Thoracic aorta (tissue), 2 donors: ENCODE results near the gene AUNIP. TPM values are rescaled to one million over a fixed set of nuclear protein-coding genes. Genes with fewer than 3 reads are reported as not detected.

Experiments
- ATAC-seq: fragments of 150-250 bp; one replicate; pipeline ENCODE4 v1.8.0; 2017; ENCODE audit warnings: low read depth; ENCODE audit not compliant: insufficient number of reproducible peaks, low FRiP score
- DNase-seq: peaks from one replicate; pipeline ENCODE4 v3.0.0-alpha.2; 2020; ENCODE audit warnings: low spot score
- H3K27ac ChIP-seq, 2 donors: fragments of 200-600 bp; sonication (generic); 1 replicate in 1 of 2; 2 replicates in 1 of 2; pipeline ENCODE4 v1.5.1; 2016; ENCODE audit warnings: mild to moderate bottlenecking in 2 of 2, moderate library complexity in 2 of 2
- H3K27me3 ChIP-seq: fragments of 200-600 bp; sonication (generic); replicated peaks from 2 replicates; pipeline ENCODE4 v1.6.0; 2016; ENCODE audit warnings: mild to moderate bottlenecking; ENCODE audit not compliant: insufficient read depth
- H3K36me3 ChIP-seq: fragments of 200-600 bp; sonication (generic); one replicate; pipeline ENCODE4 v1.5.1; 2016
- H3K4me1 ChIP-seq, 2 donors: fragments of 200-600 bp; sonication (generic); 1 replicate in 1 of 2; 2 replicates in 1 of 2; pipeline versions ENCODE4 v1.5.1 to v1.6.0; 2016; ENCODE audit warnings: low read depth in 2 of 2, mild to moderate bottlenecking in 1 of 2; ENCODE audit not compliant: control insufficient read depth in 1 of 2
- H3K4me3 ChIP-seq: fragments of 200-600 bp; sonication (generic); 2 replicates; pipeline ENCODE4 v1.5.1; 2016; ENCODE audit warnings: mild to moderate bottlenecking
- H3K9me3 ChIP-seq: fragments of 200-600 bp; sonication (generic); 2 replicates; pipeline ENCODE4 v1.5.1; 2016
- total RNA-seq, 2 donors: library from RNA; depleted of rRNA; stranded (reverse); fragments of >200 nt; gene quantifications; one replicate each; pipeline versions ENCODE4 v1.1.0 to v1.2.3, GENCODE V29; 2016
- TF ChIP-seq, protein P1 (sequence below): fragments of 200-600 bp; sonication (generic); IDR thresholded peaks from one replicate; pipeline ENCODE4 v1.5.1; 2019; ENCODE audit warnings: antibody characterized with exemption

The AUNIP gene
- total RNA-seq, 2 donors from 2014 or later = not detected

DNA sequence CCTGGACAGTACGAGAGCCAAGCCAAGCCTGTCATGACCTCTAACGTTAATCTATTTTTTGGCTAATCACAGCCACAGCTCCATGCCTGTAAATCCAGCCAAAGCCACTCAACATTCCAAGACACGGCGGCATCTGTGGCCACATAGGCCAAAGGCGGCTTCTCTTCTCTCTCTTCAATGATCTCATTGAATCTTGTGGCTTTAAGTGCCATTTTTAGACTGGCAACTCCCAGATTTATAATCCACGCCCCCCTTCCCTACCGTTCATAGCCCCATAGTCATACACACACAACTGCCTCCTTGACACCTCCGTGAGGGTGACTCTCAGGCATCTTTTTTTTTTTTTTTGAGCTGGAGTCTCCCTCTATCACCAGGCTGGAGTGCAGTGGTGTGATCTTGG lies 64.9 kb downstream of the AUNIP start:
- no peak overlapping the region for H3K4me3 ChIP-seq
- TF ChIP-seq, protein P1, sequence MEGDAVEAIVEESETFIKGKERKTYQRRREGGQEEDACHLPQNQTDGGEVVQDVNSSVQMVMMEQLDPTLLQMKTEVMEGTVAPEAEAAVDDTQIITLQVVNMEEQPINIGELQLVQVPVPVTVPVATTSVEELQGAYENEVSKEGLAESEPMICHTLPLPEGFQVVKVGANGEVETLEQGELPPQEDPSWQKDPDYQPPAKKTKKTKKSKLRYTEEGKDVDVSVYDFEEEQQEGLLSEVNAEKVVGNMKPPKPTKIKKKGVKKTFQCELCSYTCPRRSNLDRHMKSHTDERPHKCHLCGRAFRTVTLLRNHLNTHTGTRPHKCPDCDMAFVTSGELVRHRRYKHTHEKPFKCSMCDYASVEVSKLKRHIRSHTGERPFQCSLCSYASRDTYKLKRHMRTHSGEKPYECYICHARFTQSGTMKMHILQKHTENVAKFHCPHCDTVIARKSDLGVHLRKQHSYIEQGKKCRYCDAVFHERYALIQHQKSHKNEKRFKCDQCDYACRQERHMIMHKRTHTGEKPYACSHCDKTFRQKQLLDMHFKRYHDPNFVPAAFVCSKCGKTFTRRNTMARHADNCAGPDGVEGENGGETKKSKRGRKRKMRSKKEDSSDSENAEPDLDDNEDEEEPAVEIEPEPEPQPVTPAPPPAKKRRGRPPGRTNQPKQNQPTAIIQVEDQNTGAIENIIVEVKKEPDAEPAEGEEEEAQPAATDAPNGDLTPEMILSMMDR = no peak
- no peaks in the 10 kb centered on the region for H3K27me3 ChIP-seq
- no peak for DNase-seq
- H3K27ac ChIP-seq = no peak overlapping the region
- H3K36me3 ChIP-seq = no peaks in the 10 kb centered on the region
- peaks cover under 1 to 14% of the 10 kb centered on the region in 2 donors for H3K4me1 ChIP-seq
- ATAC-seq = no peak
- no peaks in the 10 kb centered on the region for H3K9me3 ChIP-seq

DNA sequence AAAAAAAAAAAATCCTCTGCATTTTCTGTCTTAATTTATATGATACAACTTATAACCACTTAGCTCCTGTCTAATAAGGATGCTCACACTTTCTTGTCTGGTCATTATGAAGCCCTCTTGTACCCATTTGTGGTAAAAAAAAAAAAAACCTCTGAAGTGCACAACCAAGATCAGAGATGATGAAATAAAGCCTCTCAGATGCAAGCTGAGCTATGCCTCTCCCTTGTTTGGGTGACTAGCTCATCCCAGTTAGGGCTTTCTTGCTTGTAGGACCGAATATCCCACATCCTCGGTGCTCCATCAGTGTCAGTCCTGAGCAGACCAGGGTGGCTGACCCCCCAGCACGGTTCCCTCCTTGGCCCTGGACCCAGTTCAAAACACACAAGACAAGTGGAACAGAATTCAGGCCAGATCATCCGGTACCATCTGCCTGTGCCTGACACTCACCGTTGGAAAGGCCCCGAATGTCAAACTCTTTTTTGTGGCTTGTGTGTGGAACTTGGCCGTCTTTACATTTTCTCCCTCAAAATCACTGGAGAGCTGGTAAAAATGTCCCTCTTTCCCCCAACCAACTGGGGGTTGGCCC lies 65.6 kb downstream of the AUNIP start:
- H3K9me3 ChIP-seq = no peaks in the 10 kb centered on the region
- no peaks in the 10 kb centered on the region for H3K27me3 ChIP-seq
- DNase-seq (no peak), ATAC-seq (no peak)
- no peak overlapping the region for H3K4me3 ChIP-seq
- no peaks in the 10 kb centered on the region for H3K36me3 ChIP-seq
- TF ChIP-seq, protein P1 = no peak
- H3K27ac ChIP-seq = no peak overlapping the region
- peaks cover 0 to 9% of the 10 kb centered on the region in 2 donors for H3K4me1 ChIP-seq

DNA sequence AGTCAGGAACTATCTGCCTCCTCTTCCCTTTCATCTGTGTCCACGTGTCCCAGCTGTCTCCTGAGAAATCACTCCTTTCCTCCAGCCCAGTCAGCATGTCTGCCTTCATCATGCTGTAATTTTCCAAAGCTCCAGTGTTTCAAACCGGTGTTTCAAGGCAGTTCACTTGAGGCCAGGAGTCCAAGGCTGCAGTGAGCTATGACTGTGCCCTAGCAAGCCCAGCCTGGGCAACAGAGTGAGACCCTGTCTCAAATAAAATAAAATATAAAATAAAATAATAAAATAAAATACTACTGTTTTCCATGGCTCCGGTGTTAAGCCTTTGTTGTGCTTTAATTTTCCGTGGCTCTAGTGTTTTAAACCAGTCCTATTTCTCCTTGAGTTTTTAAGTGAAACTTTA lies 67.1 kb downstream of the AUNIP start:
- H3K36me3 ChIP-seq = no peaks in the 10 kb centered on the region
- H3K27me3 ChIP-seq = no peaks in the 10 kb centered on the region
- no peak overlapping the region for H3K27ac ChIP-seq
- no peaks in the 10 kb centered on the region for H3K9me3 ChIP-seq
- H3K4me3 ChIP-seq = no peak overlapping the region
- TF ChIP-seq, protein P1 = no peak
- peaks cover 2 to 20% of the 10 kb centered on the region in 2 donors for H3K4me1 ChIP-seq
- no peak for DNase-seq
- ATAC-seq = no peak

DNA sequence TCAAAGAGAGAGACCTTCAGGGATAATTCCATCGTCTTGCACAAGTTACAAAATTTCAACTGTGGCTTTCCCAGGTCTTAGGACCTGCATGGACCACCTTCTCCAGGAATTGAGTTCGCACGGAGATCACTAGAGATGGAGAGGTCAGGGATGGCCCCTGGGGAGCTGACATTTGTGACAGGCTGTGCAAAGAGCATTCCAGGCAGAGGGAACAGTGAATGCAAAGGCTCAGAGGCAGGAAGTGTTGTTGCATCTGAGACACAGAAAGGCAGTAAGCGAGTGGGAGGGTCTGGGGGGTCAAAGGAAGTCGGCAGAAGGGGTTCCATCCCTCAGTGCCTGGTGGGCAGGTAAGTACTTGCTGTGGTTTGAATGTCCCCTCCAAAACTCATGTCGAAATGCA lies 68.8 kb downstream of the AUNIP start:
- no peak overlapping the region for H3K4me3 ChIP-seq
- no peaks in the 10 kb centered on the region for H3K36me3 ChIP-seq
- H3K9me3 ChIP-seq = no peaks in the 10 kb centered on the region
- H3K4me1 ChIP-seq = peaks cover 14 to 28% of the 10 kb centered on the region in 2 donors
- ATAC-seq (no peak), DNase-seq (no peak)
- TF ChIP-seq, protein P1 = no peak
- H3K27me3 ChIP-seq = no peaks in the 10 kb centered on the region
- H3K27ac ChIP-seq = no peak overlapping the region

DNA sequence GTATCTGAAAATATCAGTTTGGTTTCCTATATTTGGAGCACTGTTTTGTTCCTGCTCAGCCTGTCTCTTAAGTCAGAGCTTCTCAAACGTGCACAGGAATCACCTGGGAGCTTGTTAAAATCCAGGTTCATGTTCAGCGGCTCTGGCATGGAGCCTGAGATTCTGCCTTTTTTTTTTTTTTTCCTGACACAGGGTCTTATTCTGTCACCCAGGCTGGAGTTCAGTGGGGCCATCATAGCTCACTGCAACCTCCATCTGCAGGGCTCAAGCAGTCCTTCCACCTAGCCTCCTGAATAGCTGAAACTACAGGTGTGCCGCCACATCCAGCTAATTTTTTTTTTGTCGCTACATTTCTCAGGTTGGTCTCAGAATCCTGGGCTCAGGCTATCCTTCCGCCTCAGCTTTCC lies 71.5 kb downstream of the AUNIP start:
- ATAC-seq (no peak), DNase-seq (no peak)
- H3K4me3 ChIP-seq = no peak overlapping the region
- H3K36me3 ChIP-seq = peaks cover under 1% of the 10 kb centered on the region
- peak overlapping the region in 1 of 2 donors; percentile 31 for H3K27ac ChIP-seq
- no peaks in the 10 kb centered on the region for H3K9me3 ChIP-seq
- TF ChIP-seq, protein P1 = no peak
- no peaks in the 10 kb centered on the region for H3K27me3 ChIP-seq
- peaks cover 14 to 29% of the 10 kb centered on the region in 2 donors for H3K4me1 ChIP-seq
